GM23248 (cell line): ENCODE results near the gene ICE2. TPM values are rescaled to one million over a fixed set of nuclear protein-coding genes. Genes with fewer than 3 reads are reported as not detected.

Experiments
- DNase-seq: peaks from one replicate; pipeline ENCODE4 v3.0.0-alpha.2; 2015
- H2AFZ ChIP-seq: fragments of 200-600 bp; sonication (generic); 2 replicates; pipeline ENCODE4 v1.6.1; 2016; ENCODE audit warnings: antibody characterized with exemption
- H3F3A ChIP-seq: fragments of 200-600 bp; sonication (generic); 2 replicates; pipeline ENCODE4 v1.6.1; 2016; ENCODE audit warnings: mild to moderate bottlenecking, antibody characterized with exemption, mixed run types; ENCODE audit not compliant: insufficient read depth
- H3K27ac ChIP-seq: fragments of 200-600 bp; sonication (generic); 2 replicates; pipeline ENCODE4 v1.5.1; 2016; ENCODE audit warnings: mild to moderate bottlenecking
- H3K27me3 ChIP-seq: fragments of 200-600 bp; sonication (generic); replicated peaks from 2 replicates; pipeline ENCODE4 v1.6.1; 2016; ENCODE audit warnings: mild to moderate bottlenecking; ENCODE audit not compliant: insufficient read depth
- H3K36me3 ChIP-seq: fragments of 200-600 bp; sonication (generic); 2 replicates; pipeline ENCODE4 v1.6.1; 2016; ENCODE audit warnings: low read depth, mild to moderate bottlenecking
- H3K4me1 ChIP-seq: fragments of 200-600 bp; sonication (generic); 2 replicates; pipeline ENCODE4 v1.6.1; 2016; ENCODE audit warnings: mild to moderate bottlenecking; ENCODE audit not compliant: insufficient read depth
- H3K4me2 ChIP-seq: fragments of 200-600 bp; sonication (generic); one replicate; pipeline ENCODE4 v1.6.1; 2016; ENCODE audit warnings: mild to moderate bottlenecking; ENCODE audit not compliant: unreplicated experiment
- H3K4me3 ChIP-seq: fragments of 200-600 bp; sonication (generic); 2 replicates; pipeline ENCODE4 v1.5.1; 2016; ENCODE audit warnings: mild to moderate bottlenecking
- H3K79me2 ChIP-seq: fragments of 200-600 bp; sonication (generic); 2 replicates; pipeline ENCODE4 v1.6.1; 2016; ENCODE audit warnings: mild to moderate bottlenecking; ENCODE audit not compliant: insufficient read depth
- H3K9ac ChIP-seq: fragments of 200-600 bp; sonication (generic); 2 replicates; pipeline ENCODE4 v1.6.1; 2016; ENCODE audit warnings: mild to moderate bottlenecking
- H3K9me2 ChIP-seq: fragments of 200-600 bp; sonication (generic); 2 replicates; pipeline ENCODE4 v1.6.1; 2016; ENCODE audit warnings: mixed run types, mild to moderate bottlenecking, moderate library complexity; ENCODE audit not compliant: insufficient read depth
- H3K9me3 ChIP-seq: fragments of 200-600 bp; sonication (generic); one replicate; pipeline ENCODE4 v1.6.1; 2017; ENCODE audit warnings: low read depth
- H4K20me1 ChIP-seq: fragments of 200-600 bp; sonication (generic); 2 replicates; pipeline ENCODE4 v1.6.0; 2016; ENCODE audit not compliant: insufficient read depth
- EZH2 ChIP-seq: fragments of 200-600 bp; sonication (generic); IDR thresholded peaks from 2 replicates; pipeline ENCODE4 v1.6.1; 2018; ENCODE audit warnings: antibody characterized with exemption, mild to moderate bottlenecking; ENCODE audit not compliant: insufficient read depth, poor library complexity, severe bottlenecking
- EZH2phosphoT487 ChIP-seq: fragments of 200-600 bp; sonication (generic); IDR thresholded peaks from 2 replicates; pipeline ENCODE4 v1.6.1; 2018; ENCODE audit warnings: antibody characterized with exemption, moderate library complexity, mild to moderate bottlenecking, low read depth; ENCODE audit not compliant: insufficient read depth
- WGBS, 2 experiments: methylation state at CpG; one replicate each; pipeline ENCODE4 v1.1.6; 2015 to 2017; ENCODE audit warnings: low lambda C conversion rate in 2 of 2, low coverage in 1 of 2; ENCODE audit errors: missing lambda C conversion rate in 2 of 2; 5-methylcytosine and 5-hydroxymethylcytosine counted together
- in situ Hi-C: fragments of 300-500 bp; cut with MboI; formaldehyde crosslinking; loops from 2 replicates; pipeline ENCODE4 v1.15.0; 2020
- polyA plus RNA-seq: library from polyadenylated mRNA; unstranded; fragments of >200 nt; fragmentation: Nextera tagmentation; extraction: Ambion mirVana; gene quantifications from 2 replicates; pipeline ENCODE4 v1.2.1, GENCODE V29; 2016
- total RNA-seq: library from RNA; depleted of rRNA; stranded (reverse); fragments of >200 nt; shearing (Covaris generic); gene quantifications from 2 replicates; pipeline ENCODE4 v1.2.3, GENCODE V29; 2014

The ICE2 gene
- total and polyA plus RNA-seq, 2 experiments from 2014 or later: 21.6 to 25.5 TPM

GRCh38 chr15:60513676-60514075, 34.7 kb upstream of the ICE2 start:
- no peak overlapping the region for H3K27ac ChIP-seq
- no peaks in the 10 kb centered on the region for H3K4me1 ChIP-seq
- H3K36me3 ChIP-seq: 0 out of 2 replicates have a peak, but pooled peaks cover 8% of the 10 kb centered on the region
- H2AFZ ChIP-seq: no peak overlapping the region
- in situ Hi-C loops: no loop called here
- no peaks in the 10 kb centered on the region for H3K9me2 ChIP-seq
- H3K27me3 ChIP-seq: no peaks in the 10 kb centered on the region
- H3K79me2 ChIP-seq: no peaks in the 10 kb centered on the region
- no peaks in the 10 kb centered on the region for H3K9me3 ChIP-seq
- no peak for TF ChIP-seq EZH2phosphoT487
- no peak overlapping the region for H3K4me2 ChIP-seq
- DNase-seq: no peak
- no peaks in the 10 kb centered on the region for H4K20me1 ChIP-seq
- peaks cover 4% of the 10 kb centered on the region; the same call in 1 of the 2 replicates for H3F3A ChIP-seq
- H3K4me3 ChIP-seq: no peak overlapping the region
- WGBS, 2 experiments: 75 to 82% methylated on average over 7 of the region's 7 CpGs
- H3K9ac ChIP-seq: no peak overlapping the region

DNA sequence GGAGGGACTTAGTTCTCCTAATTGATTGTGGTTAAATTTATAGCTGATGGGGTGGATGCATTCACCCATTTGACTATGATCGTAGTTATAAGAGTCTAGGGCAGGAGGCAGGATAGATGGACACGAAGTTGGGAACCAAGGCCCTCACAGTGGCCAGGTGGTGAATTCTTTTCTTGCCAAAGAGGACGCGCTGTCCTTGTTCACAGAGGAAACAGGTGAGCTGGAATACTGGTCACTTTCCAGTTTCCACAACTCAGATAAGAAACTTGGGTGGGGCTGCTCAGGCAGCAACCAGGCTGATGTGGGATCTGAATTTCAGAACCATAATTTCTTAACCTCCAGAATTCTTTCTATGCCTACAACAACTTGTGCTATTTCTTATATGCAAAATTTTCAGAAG, 34.0 kb upstream of the ICE2 start:
- in situ Hi-C loops: no loop called here
- no peak overlapping the region for H3K9ac ChIP-seq
- H3K79me2 ChIP-seq: no peaks in the 10 kb centered on the region
- no peaks in the 10 kb centered on the region for H3K27me3 ChIP-seq
- no peak for TF ChIP-seq EZH2phosphoT487
- TF ChIP-seq EZH2: no peak
- H3K9me2 ChIP-seq: no peaks in the 10 kb centered on the region
- no peaks in the 10 kb centered on the region for H4K20me1 ChIP-seq
- H3K36me3 ChIP-seq: 0 out of 2 replicates have a peak, but pooled peaks cover 8% of the 10 kb centered on the region
- WGBS, 2 experiments: 97% methylated on average over 4 of the region's 4 CpGs
- H3F3A ChIP-seq: peaks cover 11% of the 10 kb centered on the region
- H3K27ac ChIP-seq: no peak overlapping the region
- 0 out of 2 replicates have a peak, but pooled peaks cover 5% of the 10 kb centered on the region for H3K4me1 ChIP-seq
- H3K9me3 ChIP-seq: no peaks in the 10 kb centered on the region
- no peak overlapping the region for H3K4me3 ChIP-seq
- no peak overlapping the region for H2AFZ ChIP-seq
- no peak for DNase-seq
- no peak overlapping the region for H3K4me2 ChIP-seq

GRCh38 chr15:60511351-60512031, 32.5 kb upstream of the ICE2 start:
- no peaks in the 10 kb centered on the region for H3K27me3 ChIP-seq
- H3K9me2 ChIP-seq: no peaks in the 10 kb centered on the region
- WGBS, 2 experiments: 87 to 89% methylated on average over 21 of the region's 21 CpGs
- H2AFZ ChIP-seq: no peak overlapping the region
- H3K36me3 ChIP-seq: 0 out of 2 replicates have a peak, but pooled peaks cover 8% of the 10 kb centered on the region
- H3K4me1 ChIP-seq: 0 out of 2 replicates have a peak, but pooled peaks cover 6% of the 10 kb centered on the region
- no peak overlapping the region for H3K4me3 ChIP-seq
- in situ Hi-C loops: no loop called here
- no peak overlapping the region for H3K4me2 ChIP-seq
- no peaks in the 10 kb centered on the region for H3K9me3 ChIP-seq
- H3K27ac ChIP-seq: no peak overlapping the region
- H3F3A ChIP-seq: peaks cover 12% of the 10 kb centered on the region
- TF ChIP-seq EZH2 (no peak), EZH2phosphoT487 (no peak)
- no peaks in the 10 kb centered on the region for H4K20me1 ChIP-seq
- no peaks in the 10 kb centered on the region for H3K79me2 ChIP-seq
- no peak overlapping the region for H3K9ac ChIP-seq
- no peak for DNase-seq

DNA sequence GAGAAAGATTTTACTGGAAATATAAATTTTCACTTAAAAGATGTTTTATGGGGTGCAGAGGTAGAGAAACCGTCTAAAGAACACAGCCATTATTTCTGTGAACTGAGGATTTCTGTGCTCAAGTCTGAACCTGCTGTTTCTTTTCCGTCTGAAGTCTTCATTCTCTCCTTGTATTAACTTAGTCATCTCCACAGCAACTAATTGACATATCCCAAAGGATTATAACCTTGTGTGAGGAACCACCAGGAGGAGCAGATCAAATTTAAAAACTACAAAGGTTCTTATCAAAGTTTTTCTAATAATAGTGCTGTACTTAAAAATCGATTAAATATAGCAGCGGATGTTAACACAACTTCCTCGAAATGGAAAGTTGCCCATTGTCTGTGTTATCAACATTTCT, 31.1 kb upstream of the ICE2 start:
- Histone ChIP-seq H3K27ac (no peak overlapping the region), H3K9ac (no peak overlapping the region), H3K9me2 (no peaks in the 10 kb centered on the region), H3K4me3 (no peak overlapping the region), H3K79me2 (no peaks in the 10 kb centered on the region), H3K9me3 (no peaks in the 10 kb centered on the region), H3K4me1 (0 out of 2 replicates have a peak, but pooled peaks cover 6% of the 10 kb centered on the region), H3K27me3 (no peaks in the 10 kb centered on the region), H2AFZ (no peak overlapping the region), H3K4me2 (no peak overlapping the region), H3K36me3 (0 out of 2 replicates have a peak, but pooled peaks cover 8% of the 10 kb centered on the region), H3F3A (peaks cover 12% of the 10 kb centered on the region), H4K20me1 (no peaks in the 10 kb centered on the region)
- 87 to 89% methylated on average over 5 of the region's 5 CpGs for WGBS, 2 experiments
- no peak for DNase-seq
- no peak for TF ChIP-seq EZH2
- in situ Hi-C loops: no loop called here
